Peyer's patch (tissue), 4 donors: ENCODE results near the gene GLS.

Experiments
- CTCF ChIP-seq, 6 experiments: fragments of 450-650 bp in 4 of 6; fragments of 200-600 bp in 2 of 6; sonication (generic) in 1 of 6; IDR thresholded peaks; one replicate each; pipeline ENCODE4 v1.5.1; 2017 to 2019; ENCODE audit warnings: antibody characterized with exemption in 6 of 6, mild to moderate bottlenecking in 3 of 6, moderate library complexity in 1 of 6
- POLR2A ChIP-seq, 2 donors: fragments of 450-650 bp; IDR thresholded peaks; one replicate each; pipeline ENCODE4 v1.5.1; 2017; ENCODE audit warnings: antibody characterized with exemption in 2 of 2, mild to moderate bottlenecking in 2 of 2, moderate library complexity in 2 of 2

- TF ChIP-seq CTCF (IDR thresholded peaks at IDR 0.05) (no peak), POLR2A (IDR thresholded peaks at IDR 0.05) (no peak)
These were observed 16.7 kb upstream of the GLS start for GRCh38 chr2:190863946-190864345.
